NCI-H226 (cell line): ENCODE measurements around the gene JARID2.

Experiments
- DNase-seq: peaks from one replicate; pipeline ENCODE4 v3.0.0-alpha.2; 2015

JARID2 gene

DNA sequence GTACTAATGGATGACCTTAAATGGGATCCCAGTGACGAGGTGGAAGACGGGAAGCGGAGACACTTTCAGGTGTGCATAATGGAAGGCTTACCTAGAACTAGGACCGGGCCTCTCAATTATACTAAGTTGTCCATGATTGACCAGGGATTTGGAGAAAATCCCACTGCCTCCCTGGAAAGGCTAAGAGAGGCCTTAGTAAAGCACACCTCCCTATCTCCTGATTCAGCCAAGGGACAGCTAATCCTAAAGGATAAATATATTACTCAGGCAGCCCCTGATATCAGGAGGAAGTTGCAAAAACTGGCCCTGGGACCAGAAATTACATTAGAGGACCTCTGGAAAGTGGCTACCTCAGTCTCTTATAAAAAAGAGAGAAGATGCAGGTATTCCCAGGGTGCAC is 93.2 kb downstream of the JARID2 start:
- no peak for DNase-seq

DNA sequence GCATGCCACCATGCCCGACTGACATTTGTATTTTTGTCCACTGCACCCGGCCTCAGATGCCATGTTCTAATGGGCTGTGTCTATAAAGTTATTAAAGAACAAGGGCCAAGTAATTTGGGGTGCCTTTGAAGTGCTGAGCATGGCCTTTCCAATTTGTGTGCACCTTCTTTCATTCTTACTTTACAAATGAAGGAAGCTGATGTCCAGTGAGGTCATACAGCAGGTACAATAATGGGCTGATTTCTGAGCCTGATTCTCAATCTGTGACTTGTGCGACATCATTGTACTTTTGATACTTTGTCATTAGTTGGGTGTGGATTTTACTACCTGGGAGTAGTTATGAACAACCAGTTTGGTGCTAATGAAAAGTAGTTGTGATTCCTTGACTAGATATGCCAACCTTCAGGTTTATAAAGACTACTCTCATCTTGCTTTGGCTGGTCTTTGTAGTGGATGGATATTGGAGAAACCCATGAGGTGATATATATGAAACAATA is 94.3 kb downstream of the JARID2 start:
- DNase-seq, result no peak

DNA sequence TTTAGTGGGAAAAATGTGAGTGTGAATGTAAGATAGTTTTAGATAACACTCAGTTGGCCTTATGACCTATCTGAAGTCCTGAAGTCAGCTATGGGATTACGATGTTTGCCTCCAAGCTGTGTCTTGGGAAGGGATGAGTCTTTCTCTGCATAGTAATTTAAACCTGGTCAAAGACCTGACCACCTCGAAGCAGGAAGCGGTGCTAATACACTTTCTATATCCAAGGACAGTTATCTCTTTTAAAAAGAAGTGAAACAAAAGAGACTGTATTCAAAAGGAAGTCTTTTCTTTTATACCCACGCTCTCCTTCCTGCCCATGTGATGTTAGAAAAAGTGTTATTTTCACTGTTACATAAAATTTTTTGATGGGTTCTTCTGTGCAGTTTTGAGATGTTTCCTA is 94.9 kb downstream of the JARID2 start:
- DNase-seq, result no peak

DNA sequence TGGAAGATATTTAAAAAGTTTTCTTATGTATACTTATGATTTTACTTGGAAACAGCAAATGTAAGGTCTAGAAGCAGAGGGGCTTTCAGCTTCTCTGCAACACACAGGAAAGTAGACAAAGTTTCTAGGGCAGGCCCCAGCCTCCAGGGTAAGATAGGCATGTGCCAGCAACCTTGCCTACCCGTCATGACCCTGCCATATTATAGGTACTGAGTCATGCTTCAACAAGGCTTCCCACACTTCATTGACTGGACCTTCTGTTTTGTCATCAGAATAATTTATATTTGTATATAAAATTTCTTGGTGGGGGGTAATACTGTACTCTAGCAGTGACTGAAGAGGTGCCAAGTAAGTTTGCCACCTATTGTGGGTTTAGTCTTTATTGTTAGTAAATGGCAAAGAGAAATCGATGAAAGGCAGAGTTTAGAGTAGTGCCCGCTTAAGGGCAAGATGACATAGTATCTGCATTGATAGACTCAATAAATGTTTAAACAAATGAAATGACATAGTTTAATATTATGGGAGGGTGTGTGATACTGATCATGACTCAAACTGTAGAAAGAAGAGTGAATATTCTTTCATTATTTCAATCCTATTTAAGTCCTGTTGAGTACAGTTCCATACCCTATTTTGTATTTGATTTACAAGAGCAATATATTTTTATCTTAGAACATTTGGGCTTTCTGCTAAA is 95.6 kb downstream of the JARID2 start:
- peak; percentile 59 for DNase-seq

DNA sequence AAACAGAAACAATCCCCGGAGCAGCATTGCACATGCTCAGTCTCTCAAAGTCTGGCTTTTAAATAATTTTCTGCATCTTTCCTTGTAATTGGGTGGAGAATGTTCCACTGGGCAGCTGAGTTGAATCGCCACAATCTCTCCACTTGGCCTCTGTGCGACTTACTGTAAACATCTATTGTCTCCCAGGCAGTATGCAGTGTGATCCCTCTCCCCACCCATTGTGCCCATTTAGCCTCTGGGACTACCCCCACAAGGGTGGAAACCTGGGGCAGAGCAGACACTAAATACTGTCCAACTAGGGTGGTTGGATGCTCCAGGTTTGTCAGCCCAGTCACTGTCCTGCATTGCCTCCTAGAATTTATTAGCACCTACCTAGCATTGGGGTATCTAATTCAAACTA is 96.2 kb downstream of the JARID2 start:
- DNase-seq, result no peak

DNA sequence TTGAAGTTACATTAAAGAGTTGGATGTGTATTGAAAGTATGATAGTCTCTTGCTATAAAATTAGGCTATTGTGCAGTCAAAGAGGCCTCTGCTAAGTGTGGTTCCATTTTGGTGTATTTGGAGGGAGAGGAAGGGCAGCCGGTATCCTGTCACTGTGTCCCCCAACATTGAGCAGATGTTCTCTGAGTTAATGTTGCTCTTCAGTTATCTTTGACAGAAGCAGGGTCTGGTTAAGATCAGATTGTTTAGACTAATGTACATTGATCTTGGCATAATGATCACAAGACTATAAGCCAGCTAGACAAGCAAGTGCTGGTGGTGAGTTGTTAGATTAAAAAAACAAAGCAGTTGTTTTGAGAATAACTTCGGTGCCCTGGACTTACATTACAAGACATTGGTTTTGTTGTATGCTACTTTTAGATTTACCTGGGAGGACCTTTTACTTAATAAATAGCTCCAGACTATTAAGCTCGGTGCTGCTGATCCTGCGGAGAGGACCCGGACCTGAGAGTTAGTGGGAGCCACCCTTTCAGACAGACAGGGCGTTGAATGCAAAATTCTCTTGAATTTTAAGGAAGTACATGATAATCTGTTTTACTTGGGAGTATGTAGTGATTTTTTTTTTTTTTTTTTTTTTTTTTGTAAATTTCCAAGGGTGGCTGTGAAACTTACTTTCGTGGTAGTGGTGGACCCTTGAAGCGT is 97.8 kb downstream of the JARID2 start:
- DNase-seq, result no peak

DNA sequence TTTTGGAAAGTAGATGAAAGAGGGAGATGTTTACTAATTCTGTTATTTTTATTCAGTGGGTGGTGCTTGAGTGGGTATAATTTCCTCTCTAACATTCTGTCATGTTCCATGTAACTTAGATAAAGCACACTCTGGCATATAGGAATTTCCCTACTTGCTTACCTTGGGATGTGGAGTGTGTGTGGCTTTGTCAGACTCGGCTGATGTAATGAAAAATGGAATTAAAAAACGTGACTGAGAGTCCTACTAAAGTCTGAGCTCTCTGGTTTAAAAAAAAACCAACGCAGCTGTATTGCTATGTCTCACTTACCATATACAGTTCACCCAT is 98.3 kb downstream of the JARID2 start:
- no peak for DNase-seq

DNA sequence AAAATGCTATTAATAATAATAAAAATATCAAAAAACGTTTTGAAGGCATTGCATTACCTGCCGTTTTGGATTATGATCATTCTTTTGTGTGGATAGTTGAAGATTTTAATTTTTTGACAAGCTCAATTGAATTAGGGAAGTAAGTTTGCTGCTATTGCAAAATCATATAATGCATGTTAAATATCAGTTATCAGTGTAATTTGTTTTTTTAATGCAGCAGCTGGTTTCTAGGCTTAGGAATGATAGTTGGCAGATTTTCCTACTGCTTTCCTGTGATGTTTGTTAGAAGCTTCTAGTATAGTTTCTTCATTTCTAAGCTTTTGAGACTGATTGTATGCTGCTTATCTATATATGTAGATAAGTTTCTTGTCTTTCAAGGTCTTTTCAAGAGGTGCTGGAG is 99.0 kb downstream of the JARID2 start:
- no peak for DNase-seq

DNA sequence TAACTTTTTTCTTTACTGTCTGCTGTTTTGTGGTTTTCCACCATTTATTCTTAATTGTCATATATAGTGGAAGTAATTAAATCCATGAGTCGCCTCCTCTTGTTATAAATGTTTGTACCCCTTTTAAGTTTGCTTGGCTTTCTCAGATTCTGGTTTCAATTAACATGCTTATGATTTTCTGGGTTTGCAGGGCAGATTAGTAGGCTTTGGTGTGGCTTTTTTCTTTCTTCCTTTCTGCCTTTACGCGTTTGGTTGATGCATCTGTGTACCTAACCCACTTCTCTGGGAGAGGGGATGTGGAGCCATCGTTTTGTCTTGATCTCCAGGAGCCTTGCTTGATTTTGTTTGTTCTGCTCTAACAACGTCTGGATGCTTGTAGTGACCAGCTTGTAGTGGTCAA is 100.4 kb downstream of the JARID2 start:
- no peak for DNase-seq

DNA sequence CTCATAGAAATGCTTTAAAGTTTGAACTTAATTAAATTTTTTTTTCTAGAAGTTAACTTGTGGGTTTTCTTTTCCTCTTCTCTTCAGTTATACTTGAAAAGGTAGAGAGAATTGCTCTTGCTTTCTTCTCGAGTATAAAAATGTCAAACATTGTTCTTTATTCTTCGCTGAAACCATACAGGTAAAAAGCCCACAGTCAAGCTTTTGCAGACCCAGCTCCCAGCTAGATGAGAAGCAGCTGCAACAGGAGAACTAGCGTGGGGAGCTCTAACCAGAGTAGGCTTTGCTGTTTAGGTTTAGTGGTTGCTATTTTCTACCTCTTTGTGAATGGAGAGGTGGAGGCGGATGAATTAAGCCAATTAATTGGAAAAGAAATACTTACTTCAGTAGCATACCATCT is 102.7 kb downstream of the JARID2 start:
- DNase-seq, result no peak

DNA sequence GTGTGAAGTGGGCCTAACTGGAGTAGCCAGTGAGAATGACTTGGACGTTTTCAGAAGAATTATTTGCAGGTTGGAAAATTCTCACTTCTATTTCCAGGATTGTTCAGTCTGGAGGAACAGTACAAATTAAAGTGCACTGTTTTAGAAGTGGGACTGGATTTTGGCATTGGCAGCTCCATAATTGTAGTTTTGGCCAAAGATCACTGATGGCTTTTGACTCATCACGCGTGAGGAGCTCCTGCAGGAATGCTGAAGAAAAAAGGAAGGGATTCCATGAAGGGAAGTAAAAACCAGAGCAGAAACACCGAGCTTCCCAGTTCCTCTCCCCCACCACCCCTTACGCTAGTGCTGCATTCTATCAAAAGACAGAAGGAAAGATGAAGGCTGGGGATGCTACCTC is 103.5 kb downstream of the JARID2 start:
- DNase-seq, result no peak

DNA sequence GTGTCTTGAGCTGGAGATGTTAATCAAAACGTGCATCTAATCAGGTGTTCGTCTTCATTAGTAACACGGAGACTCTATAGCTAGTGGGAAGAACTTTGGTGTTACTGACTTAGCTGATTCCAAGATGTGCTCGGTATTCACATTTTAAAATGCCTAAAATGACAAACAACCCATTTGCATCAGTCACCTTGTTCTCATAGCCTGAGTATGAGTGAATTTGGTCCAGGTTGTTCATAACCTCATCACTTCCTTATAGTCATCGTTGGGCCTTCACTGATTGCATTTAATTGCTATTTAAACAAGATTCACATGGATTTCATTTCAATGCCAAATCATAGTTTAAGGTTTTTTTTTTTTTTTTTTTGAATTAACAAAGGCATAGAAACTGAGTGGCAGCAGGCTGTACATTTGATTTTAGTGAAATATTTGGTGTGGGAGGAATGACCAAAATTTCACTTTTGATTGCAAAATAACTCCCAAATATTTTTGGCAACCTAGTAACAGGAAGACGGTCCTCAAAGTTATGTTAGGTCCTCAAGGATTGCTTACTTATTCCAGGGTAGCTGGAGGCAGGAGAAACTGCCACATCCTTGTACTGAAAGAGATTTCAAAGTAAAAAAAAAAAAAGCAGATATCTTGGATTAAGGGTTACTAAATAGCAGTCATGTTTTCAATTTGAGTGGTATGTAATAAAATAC is 104.7 kb downstream of the JARID2 start:
- no peak for DNase-seq

DNA sequence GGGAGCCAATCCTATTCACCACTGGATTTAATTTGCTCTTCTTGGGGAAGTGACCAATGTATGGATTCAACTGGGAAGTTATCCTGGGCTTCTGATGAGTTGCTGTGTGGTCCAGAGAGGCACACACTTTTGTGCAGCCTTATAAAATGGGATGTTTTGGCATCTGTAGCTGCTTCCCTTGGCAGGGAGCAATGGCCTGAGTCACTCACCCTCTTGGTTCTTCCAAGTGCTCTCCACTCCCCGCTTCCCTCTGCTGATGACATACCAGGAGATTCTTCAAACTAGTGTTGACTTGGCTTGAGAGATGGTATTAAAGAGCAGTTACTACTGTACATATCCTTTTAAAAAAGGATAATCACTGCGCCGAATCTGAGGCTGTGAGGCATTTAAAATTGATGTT is 105.8 kb downstream of the JARID2 start:
- DNase-seq, result peak; percentile 64

DNA sequence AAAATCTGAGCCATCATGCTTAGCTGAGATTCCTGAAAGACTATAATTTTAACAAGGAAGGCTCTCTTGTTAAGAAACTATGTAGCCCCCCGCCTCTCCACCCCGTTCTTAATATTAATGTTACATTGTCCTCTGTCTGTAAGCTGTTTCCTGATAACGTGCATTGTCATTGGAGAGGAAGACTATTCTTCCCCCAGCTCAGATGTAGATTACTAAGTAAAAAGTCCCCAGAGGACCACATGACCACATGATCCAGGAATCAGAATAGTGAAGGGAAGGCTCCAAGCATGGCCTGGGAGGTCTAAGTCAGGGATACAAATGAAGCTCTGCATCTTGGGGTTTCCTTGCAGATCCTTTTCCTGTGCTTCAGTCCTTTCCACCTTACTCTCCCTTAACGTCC is 106.4 kb downstream of the JARID2 start:
- DNase-seq, result no peak

DNA sequence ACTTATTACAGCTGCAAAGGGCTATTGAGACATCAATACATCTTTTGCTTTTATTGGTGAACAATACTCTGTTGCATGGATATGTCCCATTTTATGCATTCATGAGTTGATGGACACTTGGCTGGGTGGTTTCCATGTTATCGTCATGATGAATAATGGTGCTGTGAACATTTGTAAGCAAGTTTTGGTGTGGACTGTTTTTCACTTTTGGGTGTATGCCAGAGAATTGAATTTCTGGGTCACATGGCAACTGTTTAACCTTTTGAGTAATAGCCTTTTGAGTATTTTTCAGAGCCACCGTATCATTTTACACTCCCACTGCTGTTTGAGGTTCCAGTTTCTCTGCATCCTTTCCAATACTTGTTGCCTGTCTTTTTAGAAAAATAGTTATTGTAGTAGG is 107.0 kb downstream of the JARID2 start:
- DNase-seq, result no peak

DNA sequence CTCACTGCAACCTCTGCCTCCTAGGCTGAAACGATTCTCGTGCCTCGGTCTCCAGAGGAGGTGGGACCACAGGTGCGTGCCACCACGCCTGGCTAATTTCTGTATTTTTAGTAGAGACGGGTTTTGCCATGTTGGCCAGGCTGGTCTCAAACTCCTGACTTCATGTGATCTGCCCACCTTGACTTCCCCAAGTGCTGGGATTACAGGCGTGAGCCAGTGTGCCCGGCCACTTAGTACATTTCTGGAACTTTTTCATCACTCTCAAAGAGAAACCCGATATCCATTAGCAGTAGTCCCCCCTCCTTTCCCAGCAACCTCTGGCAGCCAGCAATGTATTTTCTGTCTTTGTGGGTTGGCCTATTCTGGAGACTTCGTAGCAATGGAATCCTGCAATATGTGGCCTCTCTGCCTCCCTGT is 109.8 kb downstream of the JARID2 start:
- no peak for DNase-seq

DNA sequence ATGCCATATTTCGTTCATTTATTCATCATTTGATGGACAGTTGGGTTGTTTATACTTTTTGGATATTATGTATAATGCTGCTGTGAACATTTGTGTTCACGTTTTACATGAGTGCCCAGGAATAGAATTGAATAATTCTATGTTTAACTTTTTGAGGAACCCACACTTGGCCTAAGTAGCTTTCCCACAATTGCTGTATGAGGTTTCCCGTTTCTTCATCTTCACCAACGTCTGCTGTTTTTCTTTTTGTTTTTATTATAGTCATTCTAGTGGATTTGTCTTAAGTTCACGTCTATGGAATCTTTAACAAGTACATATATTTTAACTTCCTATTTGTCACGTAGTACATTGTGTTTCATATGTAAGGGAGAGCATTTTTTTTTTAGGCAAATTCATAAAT is 110.3 kb downstream of the JARID2 start:
- no peak for DNase-seq

DNA sequence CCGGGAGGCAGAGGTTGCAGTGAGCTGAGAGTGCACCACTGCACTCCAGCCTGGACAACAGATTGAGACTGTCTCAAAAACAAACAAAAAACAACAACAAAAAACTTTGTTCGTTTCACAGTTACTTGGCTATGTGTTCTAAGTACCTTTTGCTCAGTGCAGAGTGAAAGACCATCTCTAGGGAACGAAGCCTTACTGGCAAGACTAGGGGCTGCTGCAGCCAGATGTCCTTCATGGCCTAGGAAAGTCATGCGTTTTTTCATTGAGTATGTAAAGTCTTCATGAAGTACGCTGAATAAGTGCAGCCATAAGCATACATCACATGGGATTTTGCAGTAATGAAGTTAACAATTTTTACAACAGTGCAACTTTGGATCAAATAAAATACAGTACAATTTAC is 111.1 kb downstream of the JARID2 start:
- DNase-seq, result no peak

DNA sequence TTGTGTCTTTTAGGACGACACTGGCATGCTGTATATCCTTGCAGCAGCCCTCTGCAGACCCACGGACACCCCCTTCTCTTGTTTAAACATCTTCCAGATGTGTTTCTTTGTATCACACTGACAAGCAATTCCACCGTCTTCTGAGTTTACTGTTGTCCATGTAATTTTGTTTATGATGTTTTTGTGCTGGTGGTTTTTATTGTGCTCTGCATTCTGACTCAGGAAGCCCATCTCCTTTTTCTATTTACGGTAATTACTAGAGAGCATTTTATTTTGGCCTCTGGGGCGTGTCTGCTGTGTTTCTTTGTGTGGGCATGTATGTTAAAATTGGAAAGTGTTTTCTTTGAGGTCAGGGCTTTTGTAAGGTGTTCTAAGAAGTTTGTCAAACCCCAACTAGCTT is 111.9 kb downstream of the JARID2 start:
- DNase-seq, result no peak

DNA sequence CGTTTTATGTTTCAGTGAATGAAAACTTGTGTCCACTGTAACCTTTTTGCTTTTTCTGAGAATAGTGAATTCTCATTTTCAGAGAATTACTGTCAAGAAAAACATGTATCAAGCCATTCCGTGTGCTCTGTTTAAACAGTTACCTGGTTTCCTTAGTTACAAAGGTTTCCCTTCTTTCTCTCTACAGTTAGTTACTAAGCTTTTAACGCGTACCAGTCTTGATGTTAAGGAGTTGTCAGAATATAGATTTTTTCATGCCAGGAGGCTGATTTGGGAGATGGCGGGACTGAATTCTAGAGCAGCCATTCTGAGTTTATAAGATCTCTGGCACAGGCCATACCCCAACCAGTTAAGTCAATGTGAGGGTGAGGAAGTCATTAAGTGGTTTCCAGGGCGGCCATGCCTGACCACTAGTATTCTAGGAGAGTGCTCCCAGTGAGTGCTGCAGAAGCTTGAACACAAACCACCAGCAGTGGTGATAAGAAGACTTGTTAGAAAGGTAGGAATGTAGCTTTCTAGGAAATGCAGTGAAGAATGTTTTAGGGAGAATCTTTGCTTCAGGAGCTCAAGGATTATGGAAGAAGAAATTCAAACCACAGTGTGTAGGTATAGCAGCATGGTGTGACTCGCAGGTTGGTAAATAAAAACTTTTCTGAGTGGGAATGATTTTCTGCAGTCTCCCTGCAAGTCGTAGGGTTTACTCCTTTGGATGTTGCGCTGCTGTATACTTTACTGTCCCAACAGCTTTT is 112.9 kb downstream of the JARID2 start:
- peak; percentile 53 for DNase-seq

DNA sequence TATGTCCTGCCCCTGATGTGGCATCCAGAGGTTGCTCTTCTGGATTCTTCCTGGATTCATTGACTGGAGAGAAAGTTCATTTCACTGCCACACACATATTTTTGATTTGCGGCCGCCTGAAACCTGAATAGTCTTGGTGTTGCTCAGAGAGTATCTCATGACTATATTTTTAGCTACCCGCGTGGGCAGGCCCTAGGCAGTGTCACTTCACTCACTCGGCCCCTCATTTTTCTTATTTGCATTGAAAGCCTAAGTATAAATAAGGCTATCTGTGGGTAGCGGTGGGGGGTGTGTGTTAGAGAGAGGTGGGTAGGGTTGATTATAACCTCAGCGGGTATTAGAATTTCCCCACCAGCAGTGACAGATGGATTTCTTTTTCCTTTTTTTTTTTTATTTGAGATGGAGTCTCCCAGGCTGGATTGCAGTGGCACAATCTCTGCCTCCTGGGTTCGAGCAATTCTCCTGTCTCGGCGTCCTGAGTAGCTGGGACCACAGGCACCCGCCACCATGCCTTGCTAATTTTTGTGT is 113.5 kb downstream of the JARID2 start:
- no peak for DNase-seq

DNA sequence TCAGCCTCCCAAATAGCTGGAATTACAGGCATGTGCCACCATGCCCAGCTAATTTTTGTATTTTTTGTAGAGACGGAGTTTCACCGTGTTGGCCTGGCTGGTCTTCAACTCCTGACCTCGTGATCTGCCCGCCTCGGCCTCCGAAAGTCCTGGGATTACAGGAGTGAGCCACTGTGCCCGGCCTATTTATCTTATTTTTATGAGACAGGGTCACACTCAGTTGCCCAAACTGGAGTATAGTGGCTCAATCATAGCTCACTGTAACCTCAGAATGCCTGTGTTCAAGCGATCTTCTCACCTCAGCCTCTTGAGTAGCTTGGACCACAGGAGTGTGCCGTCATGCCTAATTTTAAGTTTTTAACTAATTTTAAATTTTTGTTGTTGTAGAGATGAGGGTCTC is 114.4 kb downstream of the JARID2 start:
- no peak for DNase-seq

DNA sequence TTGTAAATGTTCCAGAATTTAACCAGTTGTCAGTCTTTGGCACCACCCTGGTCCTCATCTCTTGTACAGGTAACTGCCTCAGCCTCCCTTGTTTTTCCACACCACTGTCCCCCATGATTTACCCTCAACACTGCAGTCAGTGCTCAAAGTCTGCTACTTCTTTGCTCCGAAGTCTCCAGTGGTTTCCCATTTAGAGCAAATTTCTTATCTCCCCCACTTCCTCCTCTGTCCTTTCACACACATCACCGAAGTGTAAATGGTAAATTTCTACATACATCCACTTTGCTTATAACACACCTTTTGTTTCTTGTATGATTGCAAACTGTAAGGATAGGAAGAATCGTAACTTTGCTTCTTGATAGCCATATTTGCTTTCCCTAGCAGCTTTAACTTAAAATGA is 115.3 kb downstream of the JARID2 start:
- no peak for DNase-seq
